MG63 (cell line): ENCODE measurements around the gene TBC1D8. TPM values are rescaled to one million over a fixed set of nuclear protein-coding genes. Genes with fewer than 3 reads are reported as not detected.

Experiments
- DNase-seq: peaks from one replicate; pipeline ENCODE4 v3.0.0-alpha.2; 2020
- H3K27me3 ChIP-seq: fragments of 250-450 bp; sonication (Bioruptor Pico); 2 replicates; pipeline ENCODE4 v1.5.1; 2020; ENCODE audit warnings: mild to moderate bottlenecking, moderate library complexity
- H3K36me3 ChIP-seq: fragments of 250-450 bp; sonication (Bioruptor Pico); 2 replicates; pipeline ENCODE4 v1.5.1; 2020; ENCODE audit warnings: mild to moderate bottlenecking, moderate library complexity
- H3K4me3 ChIP-seq: fragments of 250-450 bp; sonication (Bioruptor Pico); 2 replicates; pipeline ENCODE4 v1.5.1; 2020; ENCODE audit warnings: mild to moderate bottlenecking, moderate library complexity
- H3K9me3 ChIP-seq: fragments of 250-450 bp; sonication (Bioruptor Pico); 2 replicates; pipeline ENCODE4 v1.5.1; 2020; ENCODE audit warnings: mild to moderate bottlenecking, moderate library complexity
- total RNA-seq: library from RNA; depleted of rRNA; stranded (reverse); fragments of >200 nt; shearing (Covaris generic); gene quantifications from 2 replicates; pipeline ENCODE4 v1.2.3, GENCODE V29; 2014; ENCODE audit warnings: low replicate concordance; rRNA removed

The TBC1D8 gene
- total RNA-seq, 1 experiment from 2014 or later, result 15.5 TPM

DNA sequence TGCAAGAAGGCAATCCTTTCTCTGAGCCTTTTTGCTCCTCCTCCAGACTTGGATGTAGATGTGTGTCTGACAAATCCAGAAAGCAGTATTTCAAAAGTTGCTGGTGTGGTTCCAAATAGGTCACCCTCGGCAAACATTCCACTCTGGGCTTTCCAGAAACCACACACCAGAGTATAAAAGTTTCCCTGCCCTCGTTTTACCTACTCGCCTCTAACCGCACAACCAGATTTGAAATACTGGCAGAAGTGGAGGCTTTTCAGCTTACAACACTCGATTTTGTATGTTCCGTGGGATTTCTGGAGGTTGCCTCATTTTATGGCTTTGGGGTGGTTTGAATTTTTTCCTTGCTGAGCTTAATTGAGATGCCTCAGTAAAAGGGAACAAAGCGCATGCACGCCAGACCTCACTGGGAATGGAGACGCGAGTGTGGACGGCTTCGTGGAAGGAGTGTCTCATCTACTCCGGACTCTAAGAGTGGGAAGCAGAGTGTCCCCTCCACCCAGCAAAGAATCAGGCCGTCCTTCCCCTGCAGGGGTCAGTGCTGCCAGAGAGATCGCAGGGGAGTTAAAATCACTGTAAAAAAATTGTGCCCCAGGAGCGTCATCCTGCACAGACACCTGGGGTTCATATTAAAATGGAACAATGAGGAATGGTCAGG, 193.1 kb downstream of the TBC1D8 start:
- Histone ChIP-seq H3K9me3 (no peaks in the 10 kb centered on the region), H3K27me3 (no peaks in the 10 kb centered on the region), H3K4me3 (no peak overlapping the region), H3K36me3 (no peaks in the 10 kb centered on the region)
- peak; percentile 23 for DNase-seq

Other genes starting within 250 kb of the TBC1D8 start
- gene RPL31, start 149.1 kb downstream of the TBC1D8 start, total RNA-seq, result 544 and 1,616 TPM in 2 replicates
- gene CNOT11, start 101.5 kb upstream of the TBC1D8 start, total RNA-seq, result 52.6 and 64.1 TPM in 2 replicates
- 33.8 and 34.5 TPM in 2 replicates for gene RNF149, start 157.3 kb upstream of the TBC1D8 start, total RNA-seq
- gene CREG2, start 236.1 kb upstream of the TBC1D8 start, total RNA-seq, result not detected in 2 replicates